Endothelial cell of umbilical vein (primary cell): ENCODE data around the gene MAP3K1. TPM values are rescaled to one million over a fixed set of nuclear protein-coding genes. Genes with fewer than 3 reads are reported as not detected.

ENCODE experiments used
- Bru-seq: library from RNA; stranded (reverse); fragments of 400-500 nt; gene quantifications from one replicate; lab custom pipeline; 2021; lab: Mats Ljungman, UMichigan
- BruChase-seq, 2 experiments: library from RNA; stranded (reverse); fragments of 400-500 nt; gene quantifications; one replicate each; lab custom pipeline; 2021; lab: Mats Ljungman, UMichigan
- BruUV-seq: library from RNA; stranded (reverse); fragments of 400-500 nt; replicated peaks from 2 replicates; lab custom pipeline; 2021; lab: Mats Ljungman, UMichigan
- CTCF ChIA-PET: fragments of 300-600, 350-600 bp; sonication (Branson Sonifier 250); formaldehyde crosslinking; loops from one replicate; lab custom pipeline; 2021; ENCODE audit warnings: antibody characterized with exemption, inconsistent platforms; lab: Charles Lee
- POLR2A ChIA-PET: fragments of 300-600, 350-600 bp; sonication (Branson Sonifier 250); formaldehyde crosslinking; loops from one replicate; lab custom pipeline; 2021; ENCODE audit warnings: antibody characterized with exemption, inconsistent platforms; lab: Charles Lee
- DNase-seq: peaks from one replicate; pipeline ENCODE4 v3.0.0-alpha.2; 2011; ENCODE audit warnings: low read depth, low spot score
- FAIRE-seq: peaks from 2 replicates; lab custom pipeline; 2011; peaks lifted over from hg19 to GRCh38; lab: Jason Lieb, UNC
- H2AFZ ChIP-seq: 2 replicates; pipeline ENCODE4 v1.6.0; 2012; ENCODE audit warnings: low read depth, low read length, control low read depth, inconsistent platforms
- H3K27ac ChIP-seq: 2 replicates; pipeline ENCODE4 v1.5.1; 2011; ENCODE audit warnings: low read depth, mild to moderate bottlenecking, control low read depth, low read length, moderate library complexity; ENCODE audit not compliant: insufficient read depth
- H3K27me3 ChIP-seq, 2 experiments: 2 replicates each; pipeline versions ENCODE4 v1.6.0 to v1.6.1; 2011; ENCODE audit warnings: low read length in 2 of 2, mixed read lengths in 1 of 2; ENCODE audit not compliant: control insufficient read depth in 2 of 2, insufficient read depth in 2 of 2
- H3K36me3 ChIP-seq, 2 experiments: 2 replicates in 1 of 2; 3 replicates in 1 of 2; pipeline ENCODE4 v1.5.1; 2011; ENCODE audit warnings: low read length in 2 of 2, mild to moderate bottlenecking in 1 of 2, moderate library complexity in 1 of 2; ENCODE audit not compliant: control insufficient read depth in 2 of 2, insufficient read depth in 2 of 2; ENCODE audit errors: extremely low read depth in 1 of 2
- H3K4me1 ChIP-seq: 3 replicates; pipeline ENCODE4 v1.5.1; 2011; ENCODE audit warnings: mild to moderate bottlenecking, low read length; ENCODE audit not compliant: control insufficient read depth, insufficient read depth; ENCODE audit errors: extremely low read depth
- H3K4me2 ChIP-seq: 2 replicates; pipeline ENCODE4 v1.6.1; 2011; ENCODE audit warnings: low read length, control low read depth, mixed read lengths; ENCODE audit not compliant: insufficient read depth
- H3K4me3 ChIP-seq, 3 experiments: fragments of 200-600 bp in 1 of 3; sonication (generic), shearing (Covaris generic) in 1 of 3; replicated peaks in 1 of 3; 2 replicates each; pipeline ENCODE4 v1.5.1; 2011 to 2016; ENCODE audit warnings: control low read depth in 3 of 3, low read length in 3 of 3, mild to moderate bottlenecking in 2 of 3, inconsistent platforms in 1 of 3, low read depth in 1 of 3, moderate library complexity in 1 of 3; ENCODE audit not compliant: insufficient read depth in 1 of 3
- H3K79me2 ChIP-seq: 2 replicates; pipeline ENCODE4 v1.6.0; 2012; ENCODE audit warnings: low read length, inconsistent platforms; ENCODE audit not compliant: control insufficient read depth, insufficient read depth
- H3K9ac ChIP-seq: replicated peaks from 2 replicates; pipeline ENCODE3; 2011; ENCODE audit warnings: low read length, control low read depth; ENCODE audit not compliant: insufficient read depth; ENCODE audit errors: extremely low read depth
- H3K9me1 ChIP-seq: replicated peaks from 3 replicates; pipeline ENCODE4 v1.6.0; 2011; ENCODE audit warnings: mild to moderate bottlenecking, low read length; ENCODE audit not compliant: control insufficient read depth, insufficient read depth; ENCODE audit errors: extremely low read depth
- H3K9me3 ChIP-seq: replicated peaks from 2 replicates; pipeline ENCODE4 v1.5.1; 2012; ENCODE audit warnings: low read length, inconsistent platforms; ENCODE audit not compliant: control insufficient read depth, insufficient read depth
- H4K20me1 ChIP-seq: replicated peaks from 2 replicates; pipeline ENCODE3; 2011; ENCODE audit warnings: mild to moderate bottlenecking, low read length; ENCODE audit not compliant: control insufficient read depth, insufficient read depth; ENCODE audit errors: extremely low read depth
- CTCF ChIP-seq, 2 donors: IDR thresholded peaks; 1 replicate in 1 of 2; 2 replicates in 1 of 2; pipeline ENCODE4 v1.5.1; 2011; ENCODE audit warnings: low read length in 2 of 2, mild to moderate bottlenecking in 2 of 2, moderate library complexity in 2 of 2, control low read depth in 1 of 2, inconsistent platforms in 1 of 2, low read depth in 1 of 2; ENCODE audit not compliant: insufficient read depth in 1 of 2; ENCODE audit errors: extremely low read depth in 1 of 2
- EZH2 ChIP-seq: IDR thresholded peaks from 2 replicates; pipeline ENCODE4 v1.6.1; 2012; ENCODE audit warnings: borderline replicate concordance, low read depth, mild to moderate bottlenecking, moderate library complexity, low read length, inconsistent platforms; ENCODE audit not compliant: severe bottlenecking
- FOS ChIP-seq: IDR thresholded peaks from 2 replicates; pipeline ENCODE4 v1.6.1; 2011; ENCODE audit warnings: mild to moderate bottlenecking, low read length, moderate library complexity, borderline replicate concordance; ENCODE audit not compliant: insufficient read depth
- GATA2 ChIP-seq: IDR thresholded peaks from 2 replicates; pipeline ENCODE4 v1.7.0; 2011; ENCODE audit warnings: low read depth, mild to moderate bottlenecking, moderate library complexity, mixed read lengths, low read length; ENCODE audit not compliant: insufficient read length, insufficient read depth
- JUN ChIP-seq: IDR thresholded peaks from 2 replicates; pipeline ENCODE4 v1.6.1; 2011; ENCODE audit warnings: borderline replicate concordance, low read depth; ENCODE audit not compliant: insufficient read length, insufficient read depth
- MAX ChIP-seq: IDR thresholded peaks from 2 replicates; pipeline ENCODE4 v1.6.1; 2011; ENCODE audit not compliant: insufficient read depth, insufficient read length
- MYC ChIP-seq: IDR thresholded peaks from one replicate; pipeline ENCODE4 v1.6.1; 2011; ENCODE audit warnings: mild to moderate bottlenecking, low read depth, low read length
- POLR2A ChIP-seq: IDR thresholded peaks from 2 replicates; pipeline ENCODE4 v1.6.1; 2012; ENCODE audit warnings: low read depth, mild to moderate bottlenecking, control low read depth, low read length
- POLR2AphosphoS5 ChIP-seq: IDR thresholded peaks from 2 replicates; pipeline ENCODE4 v1.6.1; 2012; ENCODE audit warnings: low read depth, mild to moderate bottlenecking, control low read depth, low read length, moderate library complexity; ENCODE audit not compliant: insufficient read depth
- dilution Hi-C: fragments of 300-500 bp; cut with MboI; formaldehyde crosslinking; loops from one replicate; pipeline ENCODE4 v1.15.0; 2019; ENCODE audit warnings: low sequenced_read_pairs; ENCODE audit not compliant: extremely low pct_ligation_motif_present
- intact Hi-C: fragments of 100-400 bp; cut with micrococcal nuclease; formaldehyde crosslinking; loops from one replicate; pipeline ENCODE4 v1.10.0; 2022
- long read RNA-seq: library from polyadenylated mRNA; stranded (forward); transcript quantifications from one replicate; pipeline ENCODE4 v2.0.0, GENCODE V29; 2021
- polyA minus RNA-seq, 3 experiments: library from RNA; depleted of rRNA, polyadenylated mRNA; stranded (reverse); fragments of >200 nt; gene quantifications; 1 replicate in 1 of 3; 2 replicates in 2 of 3; pipeline ENCODE4 v1.2.3, GENCODE V29; 2011
- polyA plus RNA-seq, 4 experiments: library from polyadenylated mRNA; depleted of rRNA in 3 of 4; stranded (reverse) in 3 of 4; unstranded in 1 of 4; fragments of >200 nt; gene quantifications; 2 replicates each; pipeline versions ENCODE4 v1.2.1 to v1.2.3, GENCODE V29; 2011 to 2012; ENCODE audit warnings: missing spikeins in 1 of 4
- total RNA-seq: library from RNA; stranded (reverse); gene quantifications from 2 replicates; pipeline ENCODE4 v1.2.3, GENCODE V29; 2021

MAP3K1 gene
- total RNA-seq (12.5 and 14.4 TPM in 2 replicates), polyA plus RNA-seq (4.8 and 5.7 TPM in 2 replicates), polyA minus RNA-seq (21.4 and 23.0 TPM in 2 replicates), Bru-seq, nascent RNA (percentile 88 among the genes with signal in this experiment), BruChase-seq, experiment 1, labeled RNA remaining after a 6-hour chase (percentile 68 among the genes with signal in this experiment), BruChase-seq, experiment 2, labeled RNA remaining after a 2-hour chase (percentile 77 among the genes with signal in this experiment)
- polyA plus RNA-seq (2011; cell fraction: cytosol; rRNA removed) = 4.7 and 4.8 TPM in 2 replicates
- 23.0 and 23.5 TPM in 2 replicates for polyA plus RNA-seq (2011; cell fraction: nucleus; rRNA removed)
- polyA plus RNA-seq (2012) = 4.6 and 5.4 TPM in 2 replicates
- 11.6 TPM for polyA minus RNA-seq (2011; cell fraction: cytosol; rRNA and poly(A)+ RNA removed)
- polyA minus RNA-seq (2011; cell fraction: nucleus; rRNA and poly(A)+ RNA removed) = 26.7 and 39.2 TPM in 2 replicates
- long read RNA-seq, full-length matches to known transcripts = 2 of 4 reads
- long read RNA-seq, partial matches to known transcripts = 2 of 4 reads
- long read RNA-seq, other reads (novel, unspliced or antisense) = 0 of 4 reads

- CTCF ChIA-PET = interaction anchor here (0.9 kb wide), 1 partner anchor 11 kb away, joined by 3 read pairs; no protein-coding TSS in a partner anchor
- POLR2A ChIA-PET = no interaction called here
- Histone ChIP-seq H3K79me2 (peaks cover 33% of the 10 kb centered on the region), H3K9me3 (no peaks in the 10 kb centered on the region), H2AFZ (peak within 1 kb of the TSS; percentile 79), H3K4me1 (peaks cover 19% of the 10 kb centered on the region), H3K27ac (peak within 1 kb of the TSS; percentile 47), H3K36me3 (no peaks in the 10 kb centered on the region), H3K9ac (peak within 1 kb of the TSS; percentile 92), H3K4me3 (peak within 1 kb of the TSS; percentile 83 to 94 (median 85)), H4K20me1 (no peaks in the 10 kb centered on the region), H3K27me3 (peaks cover 0 to 3% of the 10 kb centered on the region in 2 experiments), H3K4me2 (peak within 1 kb of the TSS; percentile 98), H3K9me1 (no peaks in the 10 kb centered on the region)
- intact Hi-C loops (loop anchor here (2.0 to 5.0 kb wide), 5 partner anchors 136 to 1588 kb away; partner anchors contain the start of genes GPBP1 and MCIDAS), dilution Hi-C loops (no loop called here)
- peak; percentile 71 for DNase-seq
- TF ChIP-seq MYC (no peak), POLR2AphosphoS5 (peak; percentile 28), CTCF (IDR thresholded peaks at IDR 0.05; ENCODE audit: extremely low read depth in 1 of 2, insufficient read depth in 1 of 2, low read depth in 1 of 2, low read length in 2 of 2) (peak in 1 of 2 donors; percentile 1), GATA2 (no peak), POLR2A (no peak), JUN (no peak), MAX (no peak), FOS (no peak), EZH2 (no peak)
- no peak for FAIRE-seq
- BruUV-seq = no TSS peak
These were observed at the start of gene MAP3K1 for GRCh38 chr5:56814963-56815657. MAP3K1 (plus strand) TSS chr5:56815549; CDS start chr5:56815574, 25 bp downstream.
